Hepatocyte (in vitro differentiated cells): Measurements from ENCODE around the gene SRP68.

Experiments
- EZH2 ChIP-seq: fragments of 200-600 bp; sonication (generic); IDR thresholded peaks from 2 replicates; pipeline ENCODE4 v1.6.1; 2016; ENCODE audit warnings: antibody characterized with exemption, mild to moderate bottlenecking, borderline replicate concordance
- EZH2phosphoT487 ChIP-seq: fragments of 200-600 bp; sonication (generic); IDR thresholded peaks from one replicate; pipeline ENCODE4 v1.6.1; 2018; ENCODE audit warnings: antibody characterized with exemption, mild to moderate bottlenecking, low read depth, moderate library complexity; ENCODE audit not compliant: unreplicated experiment, severe bottlenecking
- TF ChIP-seq, protein P1 (sequence below): fragments of 200-600 bp; sonication (generic); IDR thresholded peaks from 2 replicates; pipeline ENCODE4 v1.5.1; 2016; ENCODE audit warnings: antibody characterized with exemption, mild to moderate bottlenecking; ENCODE audit not compliant: poor library complexity

DNA sequence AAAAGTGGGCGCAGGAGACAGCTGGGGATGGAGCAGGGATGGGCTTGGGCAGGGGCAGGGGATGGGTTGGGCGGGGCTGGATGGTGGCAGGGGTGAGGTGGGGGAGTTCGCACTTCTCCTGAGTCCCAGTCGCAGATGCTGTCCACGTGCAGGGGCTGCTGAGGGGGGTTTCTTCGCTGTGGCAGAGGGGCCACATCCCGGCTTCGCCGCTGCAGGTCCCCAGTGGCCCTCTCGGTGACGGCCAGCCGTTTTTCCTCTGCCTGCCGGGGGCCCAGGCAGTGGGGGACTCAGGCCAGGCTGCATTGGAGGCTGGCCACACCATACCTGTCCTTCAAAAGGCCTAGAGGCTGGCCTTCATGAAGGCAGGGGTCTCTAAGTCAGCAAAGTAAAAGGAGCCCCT, 53.5 kb downstream of the SRP68 start:
- TF ChIP-seq, protein P1, sequence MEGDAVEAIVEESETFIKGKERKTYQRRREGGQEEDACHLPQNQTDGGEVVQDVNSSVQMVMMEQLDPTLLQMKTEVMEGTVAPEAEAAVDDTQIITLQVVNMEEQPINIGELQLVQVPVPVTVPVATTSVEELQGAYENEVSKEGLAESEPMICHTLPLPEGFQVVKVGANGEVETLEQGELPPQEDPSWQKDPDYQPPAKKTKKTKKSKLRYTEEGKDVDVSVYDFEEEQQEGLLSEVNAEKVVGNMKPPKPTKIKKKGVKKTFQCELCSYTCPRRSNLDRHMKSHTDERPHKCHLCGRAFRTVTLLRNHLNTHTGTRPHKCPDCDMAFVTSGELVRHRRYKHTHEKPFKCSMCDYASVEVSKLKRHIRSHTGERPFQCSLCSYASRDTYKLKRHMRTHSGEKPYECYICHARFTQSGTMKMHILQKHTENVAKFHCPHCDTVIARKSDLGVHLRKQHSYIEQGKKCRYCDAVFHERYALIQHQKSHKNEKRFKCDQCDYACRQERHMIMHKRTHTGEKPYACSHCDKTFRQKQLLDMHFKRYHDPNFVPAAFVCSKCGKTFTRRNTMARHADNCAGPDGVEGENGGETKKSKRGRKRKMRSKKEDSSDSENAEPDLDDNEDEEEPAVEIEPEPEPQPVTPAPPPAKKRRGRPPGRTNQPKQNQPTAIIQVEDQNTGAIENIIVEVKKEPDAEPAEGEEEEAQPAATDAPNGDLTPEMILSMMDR, result no peak
- TF ChIP-seq EZH2 (no peak), EZH2phosphoT487 (no peak)
